H9 (cell line): ENCODE data around the gene SOX18. TPM values are rescaled to one million over a fixed set of nuclear protein-coding genes. Genes with fewer than 3 reads are reported as not detected.

Source experiments
- DNase-seq: peaks from one replicate; pipeline ENCODE4 v3.0.0-alpha.2; 2017
- H2AFZ ChIP-seq: one replicate; pipeline ENCODE4 v1.6.1; 2013; ENCODE audit warnings: mild to moderate bottlenecking, low read length, control low read depth, moderate library complexity
- H2AK5ac ChIP-seq: 2 replicates; pipeline ENCODE4 v1.6.1; 2013; ENCODE audit warnings: low read length, control low read depth, mixed read lengths; ENCODE audit not compliant: insufficient read length
- H2BK120ac ChIP-seq: one replicate; pipeline ENCODE4 v1.6.1; 2013; ENCODE audit warnings: low read depth, mild to moderate bottlenecking, low read length, control low read depth, inconsistent platforms; ENCODE audit not compliant: poor library complexity, severe bottlenecking
- H2BK12ac ChIP-seq: 2 replicates; pipeline ENCODE4 v1.6.1; 2013; ENCODE audit warnings: low read length, control low read depth, mixed read lengths, low read depth; ENCODE audit not compliant: insufficient read length
- H2BK15ac ChIP-seq: 2 replicates; pipeline ENCODE4 v1.6.1; 2013; ENCODE audit warnings: low read depth, low read length, control low read depth
- H2BK20ac ChIP-seq: one replicate; pipeline ENCODE4 v1.6.1; 2013; ENCODE audit warnings: low read depth, mild to moderate bottlenecking, low read length, control low read depth, inconsistent platforms; ENCODE audit not compliant: poor library complexity, severe bottlenecking
- H2BK5ac ChIP-seq: 2 replicates; pipeline ENCODE4 v1.6.1; 2013; ENCODE audit warnings: low read length, control low read depth, mixed read lengths; ENCODE audit not compliant: insufficient read length
- H3K14ac ChIP-seq: 2 replicates; pipeline ENCODE4 v1.6.1; 2013; ENCODE audit warnings: low read length, control low read depth; ENCODE audit not compliant: insufficient read depth
- H3K18ac ChIP-seq: 2 replicates; pipeline ENCODE4 v1.6.1; 2013; ENCODE audit warnings: low read depth, mild to moderate bottlenecking, mixed read lengths, low read length, control low read depth; ENCODE audit not compliant: insufficient read length
- H3K23ac ChIP-seq: 2 replicates; pipeline ENCODE4 v1.6.1; 2013; ENCODE audit warnings: low read length, control low read depth, mixed read lengths, low read depth; ENCODE audit not compliant: insufficient read length
- H3K23me2 ChIP-seq: 2 replicates; pipeline ENCODE4 v1.6.1; 2013; ENCODE audit warnings: low read depth, mild to moderate bottlenecking, mixed read lengths, low read length, control low read depth; ENCODE audit not compliant: insufficient read length, poor library complexity, severe bottlenecking
- H3K27ac ChIP-seq: 2 replicates; pipeline ENCODE4 v1.5.1; 2013; ENCODE audit warnings: low read length, control low read depth, mixed read lengths, low read depth; ENCODE audit not compliant: insufficient read length
- H3K27me3 ChIP-seq: 2 replicates; pipeline ENCODE4 v1.6.1; 2013; ENCODE audit warnings: low read length, control low read depth, inconsistent platforms; ENCODE audit not compliant: insufficient read depth
- H3K4ac ChIP-seq: 2 replicates; pipeline ENCODE4 v1.6.1; 2013; ENCODE audit warnings: low read depth, mild to moderate bottlenecking, control low read depth, inconsistent platforms, low read length, moderate library complexity
- H3K4me1 ChIP-seq: 2 replicates; pipeline ENCODE4 v1.6.1; 2013; ENCODE audit warnings: low read length, control low read depth, inconsistent platforms; ENCODE audit not compliant: insufficient read depth
- H3K4me2 ChIP-seq: 2 replicates; pipeline ENCODE4 v1.6.1; 2013; ENCODE audit warnings: low read length, control low read depth, mixed read lengths; ENCODE audit not compliant: insufficient read length, insufficient read depth
- H3K56ac ChIP-seq: 2 replicates; pipeline ENCODE4 v1.6.1; 2013; ENCODE audit warnings: low read depth, mild to moderate bottlenecking, mixed read lengths, low read length, control low read depth; ENCODE audit not compliant: insufficient read length
- H3K79me1 ChIP-seq: 2 replicates; pipeline ENCODE4 v1.6.1; 2013; ENCODE audit warnings: low read depth, mild to moderate bottlenecking, moderate library complexity, low read length, control low read depth, inconsistent platforms; ENCODE audit not compliant: insufficient read depth, poor library complexity, severe bottlenecking
- H3K79me2 ChIP-seq: 2 replicates; pipeline ENCODE4 v1.6.1; 2013; ENCODE audit warnings: low read length, control low read depth, inconsistent platforms; ENCODE audit not compliant: insufficient read depth
- H3K9ac ChIP-seq: 2 replicates; pipeline ENCODE4 v1.6.1; 2013; ENCODE audit warnings: low read length, control low read depth, mixed read lengths; ENCODE audit not compliant: insufficient read length; ENCODE audit errors: extremely low read depth
- H3K9me3 ChIP-seq: one replicate; pipeline ENCODE4 v1.6.1; 2013; ENCODE audit warnings: low read depth, low read length, inconsistent platforms; ENCODE audit not compliant: control insufficient read depth
- H3T11ph ChIP-seq: one replicate; pipeline ENCODE4 v1.6.1; 2013; ENCODE audit warnings: mild to moderate bottlenecking, low read length, control low read depth, inconsistent platforms
- H4K20me1 ChIP-seq: one replicate; pipeline ENCODE4 v1.6.1; 2013; ENCODE audit not compliant: control insufficient read depth, insufficient read length, insufficient read depth
- H4K5ac ChIP-seq: 2 replicates; pipeline ENCODE4 v1.6.1; 2013; ENCODE audit warnings: low read depth, mild to moderate bottlenecking, mixed read lengths, low read length, control low read depth; ENCODE audit not compliant: insufficient read length
- H4K8ac ChIP-seq: replicated peaks from 2 replicates; pipeline ENCODE4 v1.6.1; 2013; ENCODE audit warnings: low read length, control low read depth, mixed read lengths, low read depth; ENCODE audit not compliant: insufficient read length
- H4K91ac ChIP-seq: 2 replicates; pipeline ENCODE4 v1.6.1; 2013; ENCODE audit warnings: low read depth, mild to moderate bottlenecking, moderate library complexity, mixed read lengths, low read length, control low read depth; ENCODE audit not compliant: insufficient read length
- H3K27ac Mint-ChIP-seq, 3 experiments: 2 replicates in 2 of 3; 3 replicates in 1 of 3; pipeline ENCODE4 v1.8.0; 2020 to 2021; ENCODE audit warnings: mixed read lengths in 3 of 3, mild to moderate bottlenecking in 1 of 3, moderate library complexity in 1 of 3
- H3K27me3 Mint-ChIP-seq: 2 replicates; pipeline ENCODE4 v1.8.0; 2021; ENCODE audit warnings: low read depth, mild to moderate bottlenecking, moderate library complexity, mixed read lengths
- H3K36me3 Mint-ChIP-seq, 3 experiments: 2 replicates in 2 of 3; 3 replicates in 1 of 3; pipeline ENCODE4 v1.8.0; 2020 to 2021; ENCODE audit warnings: low read depth in 3 of 3, mixed read lengths in 3 of 3; ENCODE audit not compliant: insufficient read depth in 1 of 3
- H3K4me1 Mint-ChIP-seq, 2 experiments: 2 replicates each; pipeline ENCODE4 v1.8.0; 2020; ENCODE audit warnings: mixed read lengths in 2 of 2
- H3K4me3 Mint-ChIP-seq, 2 experiments: 2 replicates in 1 of 2; 3 replicates in 1 of 2; pipeline ENCODE4 v1.8.0; 2020 to 2021; ENCODE audit warnings: mild to moderate bottlenecking in 2 of 2, mixed read lengths in 2 of 2, moderate library complexity in 1 of 2
- H3K9me3 Mint-ChIP-seq, 2 experiments: 2 replicates in 1 of 2; 3 replicates in 1 of 2; pipeline ENCODE4 v1.8.0; 2020; ENCODE audit warnings: mild to moderate bottlenecking in 2 of 2, mixed read lengths in 2 of 2, moderate library complexity in 1 of 2
- CTCF ChIP-seq: fragments of 200-600 bp; sonication (generic); conservative IDR thresholded peaks from 3 replicates; pipeline ENCODE4 v1.8.0; 2021; ENCODE audit warnings: antibody characterized with exemption, mild to moderate bottlenecking
- WGBS: extraction: QIAGEN DNeasy Blood & Tissue Kit; methylation state at CpG from one replicate; pipeline ENCODE4 v1.1.7; 2013; ENCODE audit warnings: missing lambda C conversion rate, low lambda C conversion rate, mixed read lengths; ENCODE audit not compliant: insufficient read length; ENCODE audit errors: extremely low coverage; 5-methylcytosine and 5-hydroxymethylcytosine counted together
- total RNA-seq: library from RNA; stranded (reverse); gene quantifications from 2 replicates; pipeline ENCODE4 v1.2.1, GENCODE V29; 2021

Gene SOX18
- total RNA-seq, 1 experiment from 2014 or later = 2.0 TPM

- Mint-ChIP-seq H3K4me1 (no peaks in the 10 kb centered on the region), H3K27me3 (no peaks in the 10 kb centered on the region), H3K36me3 (peaks cover 27 to 82% (median 75%) of the 10 kb centered on the region in 3 experiments), H3K27ac (no peak overlapping the region), H3K9me3 (peaks cover 4 to 5% of the 10 kb centered on the region in 2 experiments; a peak in 2 of 5 replicates), H3K4me3 (no peak overlapping the region)
- no peak overlapping the region for H3K27ac ChIP-seq
- no peaks in the 10 kb centered on the region for H3K79me2 ChIP-seq
- no peak overlapping the region for H3K23ac ChIP-seq
- H3K14ac ChIP-seq = no peak overlapping the region
- no peak overlapping the region for H4K8ac ChIP-seq
- H3K9me3 ChIP-seq = no peaks in the 10 kb centered on the region
- no peak overlapping the region for H3K4me2 ChIP-seq
- TF ChIP-seq CTCF = no peak
- no peak overlapping the region for H2BK20ac ChIP-seq
- no peak overlapping the region for H2AFZ ChIP-seq
- no peak overlapping the region for H2BK15ac ChIP-seq
- H4K5ac ChIP-seq = no peak overlapping the region
- no peak overlapping the region for H2BK12ac ChIP-seq
- no peak overlapping the region for H3K56ac ChIP-seq
- no peak overlapping the region for H3K9ac ChIP-seq
- H3K23me2 ChIP-seq = no peaks in the 10 kb centered on the region
- H3T11ph ChIP-seq = no peak overlapping the region
- DNase-seq = no peak
- no peak overlapping the region for H3K18ac ChIP-seq
- no peaks in the 10 kb centered on the region for H4K20me1 ChIP-seq
- no peak overlapping the region for H2AK5ac ChIP-seq
- peaks cover 4% of the 10 kb centered on the region for H3K79me1 ChIP-seq
- no peak overlapping the region for H2BK5ac ChIP-seq
- no peak overlapping the region for H3K4ac ChIP-seq
- H4K91ac ChIP-seq = no peak overlapping the region
- no peaks in the 10 kb centered on the region for H3K4me1 ChIP-seq
- no peak overlapping the region for H2BK120ac ChIP-seq
- WGBS = no CpG with 5 or more reads among the region's 10 CpGs
- H3K27me3 ChIP-seq = no peaks in the 10 kb centered on the region
Measured at GRCh38 chr20:64006490-64006889, 42.9 kb downstream of the SOX18 start.
